ENCODE measurements around the gene FAAP20.

- TF ChIP-seq EZH2 (IDR thresholded peaks at IDR 0.05; ENCODE audit: borderline replicate concordance) = no peak
- TF ChIP-seq, protein P1, sequence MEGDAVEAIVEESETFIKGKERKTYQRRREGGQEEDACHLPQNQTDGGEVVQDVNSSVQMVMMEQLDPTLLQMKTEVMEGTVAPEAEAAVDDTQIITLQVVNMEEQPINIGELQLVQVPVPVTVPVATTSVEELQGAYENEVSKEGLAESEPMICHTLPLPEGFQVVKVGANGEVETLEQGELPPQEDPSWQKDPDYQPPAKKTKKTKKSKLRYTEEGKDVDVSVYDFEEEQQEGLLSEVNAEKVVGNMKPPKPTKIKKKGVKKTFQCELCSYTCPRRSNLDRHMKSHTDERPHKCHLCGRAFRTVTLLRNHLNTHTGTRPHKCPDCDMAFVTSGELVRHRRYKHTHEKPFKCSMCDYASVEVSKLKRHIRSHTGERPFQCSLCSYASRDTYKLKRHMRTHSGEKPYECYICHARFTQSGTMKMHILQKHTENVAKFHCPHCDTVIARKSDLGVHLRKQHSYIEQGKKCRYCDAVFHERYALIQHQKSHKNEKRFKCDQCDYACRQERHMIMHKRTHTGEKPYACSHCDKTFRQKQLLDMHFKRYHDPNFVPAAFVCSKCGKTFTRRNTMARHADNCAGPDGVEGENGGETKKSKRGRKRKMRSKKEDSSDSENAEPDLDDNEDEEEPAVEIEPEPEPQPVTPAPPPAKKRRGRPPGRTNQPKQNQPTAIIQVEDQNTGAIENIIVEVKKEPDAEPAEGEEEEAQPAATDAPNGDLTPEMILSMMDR (IDR thresholded peaks at IDR 0.05; ENCODE audit: poor library complexity) = no peak
These were observed 6.2 kb downstream of the FAAP20 start for GRCh38 chr1:2188336-2188735.

Data from hepatocyte (in vitro differentiated cells).